K562 (cell line): ENCODE data around the gene DENND1A. TPM values are rescaled to one million over a fixed set of nuclear protein-coding genes. Genes with fewer than 3 reads are reported as not detected.

Experiments
- ATAC-seq: fragments of 200-7000 bp; cut with Tn5 transposase; 3 replicates; pipeline ENCODE4 v1.9.1; 2020; ENCODE audit warnings: moderate library complexity
- BruUV-seq: library from RNA; stranded (reverse); fragments of 400-500 nt; replicated peaks from 2 replicates; lab custom pipeline; 2021; lab: Mats Ljungman, UMichigan
- CTCF ChIA-PET: fragments of 300-600 bp; formaldehyde crosslinking; extraction: SDS; loops from one replicate; lab custom pipeline; 2021; ENCODE audit warnings: low intra/inter-chr PET ratio; lab: Yijun Ruan, JAX
- POLR2A ChIA-PET: fragments of 300-600, 350-650 bp; sonication (Branson Sonifier 250); formaldehyde crosslinking; extraction: SDS; loops from one replicate; lab custom pipeline; 2021; ENCODE audit warnings: antibody characterized with exemption, inconsistent platforms; lab: Yijun Ruan, JAX
- DNase-seq, 4 experiments: peaks; one replicate each; pipeline versions ENCODE4 v3.0.0 to v3.0.0-alpha.2; 2011 to 2018; ENCODE audit warnings: low spot score in 3 of 4, mixed read lengths in 3 of 4; ENCODE audit errors: extremely low read depth in 1 of 4
- FAIRE-seq: peaks from 2 replicates; lab custom pipeline; 2011; peaks lifted over from hg19 to GRCh38; lab: Jason Lieb, UNC
- H2AFZ ChIP-seq: 2 replicates; pipeline ENCODE4 v1.6.0; 2011; ENCODE audit warnings: low read depth, low read length, control low read depth, inconsistent platforms
- H3K27ac ChIP-seq: fragments of 200-600 bp; 3 replicates; pipeline ENCODE4 v1.8.0; 2011; ENCODE audit warnings: low read depth, mild to moderate bottlenecking, control low read depth, inconsistent platforms, low read length, moderate library complexity, mixed read lengths; ENCODE audit errors: extremely low read depth
- H3K27me3 ChIP-seq, 2 experiments: fragments of 300-600 bp in 1 of 2; 2 replicates in 1 of 2; 3 replicates in 1 of 2; pipeline versions ENCODE4 v1.6.0 to v1.8.0; 2011; ENCODE audit warnings: inconsistent platforms in 2 of 2, low read length in 2 of 2, mild to moderate bottlenecking in 1 of 2, mixed read lengths in 1 of 2, moderate library complexity in 1 of 2; ENCODE audit not compliant: control insufficient read depth in 2 of 2, insufficient read depth in 2 of 2
- H3K36me3 ChIP-seq: fragments of 300-600 bp; 3 replicates; pipeline ENCODE4 v1.8.0; 2011; ENCODE audit warnings: mild to moderate bottlenecking, low read length, inconsistent platforms; ENCODE audit not compliant: control insufficient read depth, insufficient read depth
- H3K4me1 ChIP-seq, 2 experiments: fragments of 200-600 bp in 1 of 2; replicated peaks in 1 of 2; 2 replicates in 1 of 2; 3 replicates in 1 of 2; pipeline versions ENCODE4 v1.5.1 to v1.8.0; 2011; ENCODE audit warnings: inconsistent platforms in 2 of 2, low read length in 2 of 2, mild to moderate bottlenecking in 1 of 2, mixed read lengths in 1 of 2, moderate library complexity in 1 of 2; ENCODE audit not compliant: control insufficient read depth in 2 of 2, insufficient read depth in 2 of 2
- H3K4me2 ChIP-seq: 2 replicates; pipeline ENCODE4 v1.6.1; 2011; ENCODE audit warnings: low read length, control low read depth, inconsistent platforms, mixed read lengths; ENCODE audit not compliant: insufficient read depth
- H3K4me3 ChIP-seq: fragments of 200-600 bp; sonication (generic), shearing (Covaris generic); 2 replicates; pipeline ENCODE4 v1.5.1; 2016; ENCODE audit warnings: control low read depth, inconsistent platforms
- H3K79me2 ChIP-seq: fragments of 200-600 bp; 3 replicates; pipeline ENCODE4 v1.8.0; 2011; ENCODE audit warnings: low read length, inconsistent platforms; ENCODE audit not compliant: control insufficient read depth, insufficient read depth
- H3K9ac ChIP-seq, 2 experiments: 2 replicates each; pipeline versions ENCODE4 v1.6.0 to v1.6.1; 2011; ENCODE audit warnings: low read depth in 2 of 2, low read length in 2 of 2, control low read depth in 1 of 2, inconsistent platforms in 1 of 2, mild to moderate bottlenecking in 1 of 2, mixed read lengths in 1 of 2; ENCODE audit not compliant: insufficient read depth in 1 of 2
- H3K9me1 ChIP-seq: one replicate; pipeline ENCODE4 v1.6.0; 2011; ENCODE audit warnings: inconsistent platforms, mild to moderate bottlenecking, low read length, moderate library complexity; ENCODE audit not compliant: control insufficient read depth, insufficient read depth
- H3K9me3 ChIP-seq: replicated peaks from 2 replicates; pipeline ENCODE4 v1.5.1; 2011; ENCODE audit warnings: low read depth, low read length, inconsistent platforms; ENCODE audit not compliant: control insufficient read depth, insufficient read depth
- H4K20me1 ChIP-seq: replicated peaks from 2 replicates; pipeline ENCODE4 v1.6.1; 2011; ENCODE audit warnings: low read length, inconsistent platforms, mixed read lengths; ENCODE audit not compliant: control insufficient read depth, insufficient read depth
- FOS ChIP-seq: IDR thresholded peaks from 3 replicates; pipeline ENCODE4 v1.6.1; 2011; ENCODE audit not compliant: insufficient read length; ENCODE audit errors: extremely low read depth
- HSF4 ChIP-seq: fragments of 250-450 bp; sonication (Bioruptor Pico); IDR thresholded peaks from 2 replicates; pipeline ENCODE4 v2.1.2; 2022; ENCODE audit warnings: mild to moderate bottlenecking, moderate library complexity, borderline replicate concordance
- NFIX ChIP-seq: fragments of 250-450 bp; sonication (Bioruptor Pico); IDR thresholded peaks from 2 replicates; pipeline ENCODE4 v1.4.0; 2020; ENCODE audit warnings: low read depth, mild to moderate bottlenecking, moderate library complexity
- PHF20 ChIP-seq: fragments of 450-650 bp; IDR thresholded peaks from 2 replicates; pipeline ENCODE4 v1.6.1; 2018; ENCODE audit not compliant: partially characterized antibody
- POLR3G ChIP-seq: IDR thresholded peaks from 2 replicates; pipeline ENCODE4 v1.6.1; 2011; ENCODE audit not compliant: insufficient read length, insufficient replicate concordance; ENCODE audit errors: extremely low read depth
- PRPF4 ChIP-seq: fragments of 200-400 bp; formaldehyde crosslinking; IDR thresholded peaks from one replicate; pipeline ENCODE4 v1.6.1; 2017; ENCODE audit warnings: low read length, low read depth, mild to moderate bottlenecking; ENCODE audit not compliant: insufficient read depth, poor library complexity, severe bottlenecking
- THAP12 ChIP-seq: fragments of 250-450 bp; sonication (Bioruptor Pico); IDR thresholded peaks from 2 replicates; pipeline ENCODE4 v1.9.0; 2021; ENCODE audit warnings: mild to moderate bottlenecking, inconsistent platforms
- ZNF280B ChIP-seq: fragments of 250-450 bp; sonication (Bioruptor Pico); IDR thresholded peaks from 2 replicates; pipeline ENCODE4 v1.5.1; 2021; ENCODE audit warnings: mild to moderate bottlenecking
- ZNF398 ChIP-seq: fragments of 250-450 bp; sonication (Bioruptor Pico); IDR thresholded peaks from 2 replicates; pipeline ENCODE4 v1.8.0; 2021; ENCODE audit warnings: moderate library complexity, mild to moderate bottlenecking, inconsistent platforms
- ZNF408 ChIP-seq: fragments of 250-450 bp; sonication (Bioruptor Pico); IDR thresholded peaks from 2 replicates; pipeline ENCODE4 v1.4.0; 2020; ENCODE audit warnings: low read depth, mild to moderate bottlenecking, moderate library complexity
- whole genome bisulfite sequencing: fragments of 100-300 bp; shearing (Covaris generic); methylation state at CpG from one replicate; pipeline ENCODE4 v1.1.6; 2016; ENCODE audit warnings: low coverage, mixed read lengths; ENCODE audit not compliant: insufficient coverage; ENCODE audit errors: missing lambda C conversion rate; 5-methylcytosine and 5-hydroxymethylcytosine counted together
- in situ Hi-C: fragments of 300-500 bp; cut with MboI; formaldehyde crosslinking; loops from 4 replicates; pipeline ENCODE4 v1.15.0; 2018; ENCODE audit warnings: inconsistent platforms, mixed read lengths
- intact Hi-C: fragments of 100-400 bp; cut with micrococcal nuclease; formaldehyde crosslinking; loops from 2 replicates; pipeline ENCODE4 v1.14.2; 2022
- polyA plus RNA-seq, 8 experiments: library from polyadenylated mRNA; depleted of rRNA in 4 of 8; stranded (reverse) in 5 of 8; unstranded in 3 of 8; fragments of >200 nt; fragmentation: Nextera tagmentation in 2 of 8; fragmentation: Illumina TruSeq in 1 of 8; extraction: Ambion mirVana in 2 of 8; extraction: Trizol in 1 of 8; gene quantifications; 2 replicates each; pipeline versions ENCODE4 v1.2.1 to v1.2.3, GENCODE V29; 2011 to 2014; ENCODE audit warnings: inconsistent platforms in 1 of 8, missing spikeins in 1 of 8
- total RNA-seq, 7 experiments: library from RNA; depleted of rRNA in 6 of 7; stranded (reverse); fragments of >200 nt in 6 of 7; fragmentation: Illumina TruSeq in 2 of 7; extraction: Trizol in 2 of 7; gene quantifications; 2 replicates each; pipeline versions ENCODE4 v1.2.1 to v1.2.3, GENCODE V29; 2011 to 2021; ENCODE audit warnings: low replicate concordance in 1 of 7

Gene DENND1A
- total and polyA plus RNA-seq, 9 of the 15 experiments (the other 6 are each of a cell fraction or from before 2014, with no cell fraction given), result 7.6 to 29.5 (median 15.7) TPM

- TF ChIP-seq ZNF398, result no peak
These were observed 312.6 kb downstream of the DENND1A start (continued) for GRCh38 chr9:123617286-123617685.

- FAIRE-seq (no peak), ATAC-seq (no peak), DNase-seq (no peak)
- in situ Hi-C loops, result no loop called here
- no peak overlapping the region for H3K4me2 ChIP-seq
- ChIA-PET CTCF (no interaction called here), POLR2A (interaction anchor here (0.6 to 1.2 kb wide), 4 partner anchors 11 to 772 kb away, joined by 3 read pairs; no protein-coding TSS in a partner anchor)
- no peak overlapping the region for H2AFZ ChIP-seq
- intact Hi-C loops, result no loop called here
- no peaks in the 10 kb centered on the region for H3K9me1 ChIP-seq
- no peaks in the 10 kb centered on the region for H3K9me3 ChIP-seq
- no peak overlapping the region for H3K27ac ChIP-seq
- BruUV-seq, result no TSS peak
- H3K79me2 ChIP-seq, result no peaks in the 10 kb centered on the region
- H3K36me3 ChIP-seq, result no peaks in the 10 kb centered on the region; the same call in 2 of the 3 replicates
- WGBS, result 85% methylated on average over 8 of the region's 8 CpGs
- H3K9ac ChIP-seq, result no peak overlapping the region
- no peaks in the 10 kb centered on the region for H3K27me3 ChIP-seq
- no peak overlapping the region for H3K4me3 ChIP-seq
- no peaks in the 10 kb centered on the region for H4K20me1 ChIP-seq
- peaks cover 0 to 3% of the 10 kb centered on the region in 2 experiments; a peak in 2 of 5 replicates for H3K4me1 ChIP-seq
- TF ChIP-seq ZNF408 (CRISPR knock-in tag) (no peak), ZNF280B (CRISPR knock-in tag) (no peak), POLR3G (no peak), NFIX (CRISPR knock-in tag) (no peak), FOS (no peak), THAP12 (CRISPR knock-in tag) (no peak), PHF20 (no peak), PRPF4 (no peak), HSF4 (CRISPR knock-in tag) (no peak)
These were observed 313.2 kb downstream of the DENND1A start for GRCh38 chr9:123616707-123617106.
